GM21526 (cell line): ENCODE measurements around the gene MED23.

Experiments
- ATAC-seq: cut with Tn5 transposase; IDR thresholded peaks from one replicate; pipeline ENCODE4 v1.9.1; 2021; ENCODE audit warnings: moderate library complexity; ENCODE audit not compliant: unreplicated experiment, low FRiP score

Gene MED23, protein sequence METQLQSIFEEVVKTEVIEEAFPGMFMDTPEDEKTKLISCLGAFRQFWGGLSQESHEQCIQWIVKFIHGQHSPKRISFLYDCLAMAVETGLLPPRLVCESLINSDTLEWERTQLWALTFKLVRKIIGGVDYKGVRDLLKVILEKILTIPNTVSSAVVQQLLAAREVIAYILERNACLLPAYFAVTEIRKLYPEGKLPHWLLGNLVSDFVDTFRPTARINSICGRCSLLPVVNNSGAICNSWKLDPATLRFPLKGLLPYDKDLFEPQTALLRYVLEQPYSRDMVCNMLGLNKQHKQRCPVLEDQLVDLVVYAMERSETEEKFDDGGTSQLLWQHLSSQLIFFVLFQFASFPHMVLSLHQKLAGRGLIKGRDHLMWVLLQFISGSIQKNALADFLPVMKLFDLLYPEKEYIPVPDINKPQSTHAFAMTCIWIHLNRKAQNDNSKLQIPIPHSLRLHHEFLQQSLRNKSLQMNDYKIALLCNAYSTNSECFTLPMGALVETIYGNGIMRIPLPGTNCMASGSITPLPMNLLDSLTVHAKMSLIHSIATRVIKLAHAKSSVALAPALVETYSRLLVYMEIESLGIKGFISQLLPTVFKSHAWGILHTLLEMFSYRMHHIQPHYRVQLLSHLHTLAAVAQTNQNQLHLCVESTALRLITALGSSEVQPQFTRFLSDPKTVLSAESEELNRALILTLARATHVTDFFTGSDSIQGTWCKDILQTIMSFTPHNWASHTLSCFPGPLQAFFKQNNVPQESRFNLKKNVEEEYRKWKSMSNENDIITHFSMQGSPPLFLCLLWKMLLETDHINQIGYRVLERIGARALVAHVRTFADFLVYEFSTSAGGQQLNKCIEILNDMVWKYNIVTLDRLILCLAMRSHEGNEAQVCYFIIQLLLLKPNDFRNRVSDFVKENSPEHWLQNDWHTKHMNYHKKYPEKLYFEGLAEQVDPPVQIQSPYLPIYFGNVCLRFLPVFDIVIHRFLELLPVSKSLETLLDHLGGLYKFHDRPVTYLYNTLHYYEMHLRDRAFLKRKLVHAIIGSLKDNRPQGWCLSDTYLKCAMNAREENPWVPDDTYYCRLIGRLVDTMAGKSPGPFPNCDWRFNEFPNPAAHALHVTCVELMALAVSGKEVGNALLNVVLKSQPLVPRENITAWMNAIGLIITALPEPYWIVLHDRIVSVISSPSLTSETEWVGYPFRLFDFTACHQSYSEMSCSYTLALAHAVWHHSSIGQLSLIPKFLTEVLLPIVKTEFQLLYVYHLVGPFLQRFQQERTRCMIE (N-terminal part only)

DNA sequence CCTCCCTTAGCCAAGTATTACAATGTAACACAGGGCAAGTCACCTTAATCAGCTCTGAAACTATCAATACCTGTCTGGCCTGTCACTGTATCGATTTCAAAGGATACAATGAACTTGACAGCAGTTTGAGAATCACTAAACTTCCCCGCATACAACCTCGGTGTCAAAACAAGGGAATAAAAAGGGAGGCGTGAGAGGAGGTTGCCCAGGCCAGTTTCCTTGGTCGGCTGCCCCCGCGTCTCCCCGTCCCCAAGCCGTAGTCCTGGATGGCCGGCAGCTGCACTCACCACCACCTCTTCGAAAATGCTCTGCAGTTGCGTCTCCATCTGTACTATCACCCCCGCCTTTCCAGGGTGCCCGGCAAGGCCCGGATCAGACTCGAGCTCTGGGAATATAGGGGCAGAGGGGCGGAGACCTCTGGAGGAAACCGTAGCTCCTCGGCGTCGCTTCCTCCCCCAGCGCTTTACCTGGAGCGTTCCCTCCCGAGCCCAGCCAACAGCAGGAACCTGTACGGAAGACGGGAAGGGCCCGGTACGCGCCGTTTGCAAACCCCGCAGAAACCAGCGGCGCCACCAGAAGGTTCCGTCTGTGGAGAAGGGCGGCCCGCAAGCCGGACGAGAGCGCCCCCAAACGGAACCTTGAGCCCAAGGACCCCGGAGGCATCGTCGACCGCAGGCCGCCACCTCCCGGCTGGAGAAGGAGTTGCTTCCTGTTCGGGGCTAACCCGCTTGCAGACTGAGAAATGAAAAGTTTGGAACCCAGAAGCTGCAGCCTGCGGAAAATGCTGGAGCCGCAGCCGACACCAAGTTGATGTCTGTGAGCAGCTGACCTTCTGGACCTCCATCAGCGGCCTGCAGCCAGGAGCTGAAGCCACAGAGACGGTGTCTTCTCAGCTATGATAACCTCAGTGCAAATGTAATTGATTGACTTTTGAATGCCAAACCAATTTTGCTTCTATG lies at the start of gene MED23:
Gene MED23 (minus strand): TSS at position 519 of the 959 bp plus-strand sequence. CDS start 193 bp downstream, at position 326.
- peak; percentile 99 for ATAC-seq

DNA sequence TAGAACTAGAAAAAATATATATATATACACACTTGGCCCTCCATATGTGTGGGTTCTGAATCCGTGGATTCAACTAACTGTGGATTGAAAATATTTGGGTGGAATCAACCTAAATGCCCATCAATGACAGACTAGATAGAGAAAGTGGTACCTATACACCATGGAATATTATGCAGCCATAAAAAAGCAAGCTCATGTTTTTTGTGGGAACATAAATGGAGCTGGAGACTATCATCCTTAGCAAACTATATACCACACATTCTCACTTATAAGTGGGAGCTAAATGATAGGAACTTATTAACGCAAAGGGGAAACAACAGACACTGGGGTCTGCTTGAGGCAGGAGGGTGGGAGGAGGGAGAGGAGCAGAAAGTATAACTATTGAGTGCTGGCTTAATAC lies 45.1 kb upstream of the MED23 start:
- no peak for ATAC-seq

DNA sequence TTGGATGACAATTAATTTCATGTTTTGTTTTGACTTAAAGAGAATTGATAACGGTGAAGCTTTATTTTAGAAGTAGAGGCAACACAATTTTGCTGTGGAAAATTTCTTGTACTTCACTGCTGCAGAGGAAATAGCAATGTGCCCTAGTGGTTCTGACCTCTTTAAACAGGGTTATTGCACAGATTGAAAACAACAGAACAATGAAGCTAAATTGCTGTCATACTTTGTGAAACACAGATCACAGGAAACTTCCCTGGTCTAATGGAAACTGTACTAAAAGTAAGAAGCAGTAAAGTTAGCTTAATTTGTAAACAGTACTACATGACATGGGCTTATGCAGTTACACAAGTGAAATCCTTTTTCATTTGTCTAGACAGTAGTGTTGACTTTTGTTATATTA lies 41.8 kb upstream of the MED23 start:
- no peak for ATAC-seq

DNA sequence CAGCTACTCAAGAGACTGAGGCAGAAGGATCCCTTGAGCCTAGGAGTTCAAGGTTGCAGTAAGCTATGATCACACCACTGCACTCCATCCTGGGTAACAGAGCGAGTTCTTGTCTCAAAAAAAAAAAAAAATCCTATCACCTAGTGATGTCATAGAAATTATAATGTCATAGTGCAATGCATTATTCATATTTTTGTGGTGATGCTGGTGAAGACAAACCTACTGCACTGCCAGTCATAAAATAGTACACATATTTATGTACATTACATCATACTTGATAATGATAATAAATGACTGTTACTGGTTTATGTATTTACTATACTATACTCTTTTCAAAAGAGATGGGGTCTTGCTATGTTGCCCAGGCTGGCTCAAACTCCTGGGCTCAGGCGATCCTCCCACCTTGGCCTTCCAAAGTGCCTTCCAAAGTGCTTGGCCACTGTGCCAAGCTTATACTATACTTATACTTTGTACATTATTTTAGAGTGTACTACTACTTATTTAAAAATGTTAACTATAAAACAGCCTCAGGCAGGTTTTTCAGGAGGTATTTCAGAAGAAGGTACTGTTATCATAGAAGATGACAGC lies 35.6 kb upstream of the MED23 start:
- no peak for ATAC-seq

DNA sequence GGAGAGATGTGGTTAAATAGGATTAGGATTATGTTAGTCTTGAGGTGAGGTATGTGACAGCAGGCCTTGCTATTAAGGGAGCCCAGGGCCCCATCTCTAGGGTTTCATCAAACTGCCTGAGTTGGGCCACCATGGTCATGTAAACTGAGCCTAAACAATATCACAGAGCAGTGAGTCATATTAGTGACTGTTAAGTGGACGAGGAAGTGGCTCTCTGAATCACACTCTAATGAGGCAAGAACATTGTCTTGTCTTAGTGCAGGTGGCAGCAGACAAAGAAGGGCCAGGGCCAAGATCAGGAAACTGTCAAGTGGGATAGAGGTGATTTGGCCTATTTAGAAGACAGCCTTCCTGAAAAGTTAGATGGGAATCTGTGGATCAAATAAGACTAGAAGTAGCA lies 32.2 kb upstream of the MED23 start:
- no peak for ATAC-seq

DNA sequence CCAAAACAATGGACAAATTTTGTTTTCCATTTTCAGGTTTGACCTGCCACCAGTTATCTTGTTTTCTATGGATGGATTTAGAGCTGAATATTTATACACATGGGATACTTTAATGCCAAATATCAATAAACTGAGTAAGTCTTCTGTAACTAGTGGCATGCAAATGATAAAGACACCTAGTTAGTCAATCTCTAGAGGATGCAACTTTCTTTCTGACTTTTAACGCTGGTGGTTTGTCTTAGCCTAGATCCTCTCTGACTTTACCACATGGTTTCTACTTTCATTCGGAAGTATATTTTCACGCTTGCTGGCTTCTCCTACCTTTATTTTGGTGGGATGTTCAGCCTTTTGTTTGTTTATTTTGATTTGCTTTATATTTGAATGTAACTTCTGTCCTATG lies 30.2 kb upstream of the MED23 start:
- ATAC-seq, result no peak

DNA sequence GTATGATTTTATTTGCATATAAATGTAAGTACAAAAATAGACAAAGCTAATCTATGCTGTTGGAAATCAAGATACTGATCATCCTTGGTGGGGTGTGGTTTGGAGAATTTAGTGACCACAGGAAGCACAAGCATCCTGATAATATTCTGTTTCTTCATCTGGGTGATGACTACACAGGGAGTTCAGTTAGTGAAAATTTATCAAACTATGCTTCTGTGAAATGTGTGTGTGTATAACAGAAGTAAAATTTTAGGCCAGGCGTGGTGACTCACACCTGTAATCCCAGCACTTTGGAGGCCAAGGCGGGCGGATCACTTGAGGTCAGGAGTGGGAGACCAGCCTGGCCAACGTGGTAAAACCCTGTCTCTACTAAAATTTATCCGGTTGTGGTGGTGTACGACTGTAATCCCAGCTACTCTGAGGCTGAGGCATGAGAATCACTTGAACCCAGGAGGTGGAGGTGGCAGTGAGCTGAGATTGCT lies 29.6 kb upstream of the MED23 start:
- no peak for ATAC-seq

DNA sequence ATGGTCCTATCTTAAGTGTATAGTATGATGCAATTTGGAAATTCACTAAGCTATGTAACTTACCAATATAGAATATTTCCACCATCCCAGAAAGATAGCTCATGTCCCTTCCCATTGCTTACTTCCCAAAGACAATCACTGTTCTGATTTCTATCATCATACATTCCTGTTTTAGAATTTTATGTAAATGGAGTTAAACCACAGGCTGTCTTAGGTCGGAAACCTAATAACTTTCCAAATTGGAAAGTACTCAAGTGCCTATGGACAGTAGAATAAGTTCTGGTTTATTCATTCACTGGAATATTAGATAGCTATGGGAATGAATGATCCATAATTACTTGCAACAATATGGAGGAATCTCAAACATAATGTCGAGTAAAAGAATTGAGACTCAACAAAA lies 29.2 kb upstream of the MED23 start:
- ATAC-seq, result no peak

DNA sequence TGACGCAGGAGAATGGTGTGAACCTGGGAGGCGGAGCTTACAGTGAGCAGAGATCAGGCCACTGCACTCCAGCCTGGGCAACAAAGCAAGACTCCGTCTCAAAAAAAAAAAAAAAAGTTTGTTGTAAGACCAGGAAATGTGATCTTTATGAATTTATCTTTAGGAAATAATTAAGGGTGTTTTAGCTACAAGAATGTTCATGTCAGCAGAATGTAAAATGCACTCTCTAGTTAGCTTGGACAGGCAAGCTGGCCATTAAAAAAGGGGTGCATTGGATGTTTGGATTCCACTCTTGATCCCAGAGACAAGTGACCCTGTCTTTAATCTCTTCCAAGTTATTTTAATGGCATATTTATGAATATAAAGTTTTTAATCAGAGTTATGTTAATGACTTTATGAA lies 28.6 kb upstream of the MED23 start:
- no peak for ATAC-seq

DNA sequence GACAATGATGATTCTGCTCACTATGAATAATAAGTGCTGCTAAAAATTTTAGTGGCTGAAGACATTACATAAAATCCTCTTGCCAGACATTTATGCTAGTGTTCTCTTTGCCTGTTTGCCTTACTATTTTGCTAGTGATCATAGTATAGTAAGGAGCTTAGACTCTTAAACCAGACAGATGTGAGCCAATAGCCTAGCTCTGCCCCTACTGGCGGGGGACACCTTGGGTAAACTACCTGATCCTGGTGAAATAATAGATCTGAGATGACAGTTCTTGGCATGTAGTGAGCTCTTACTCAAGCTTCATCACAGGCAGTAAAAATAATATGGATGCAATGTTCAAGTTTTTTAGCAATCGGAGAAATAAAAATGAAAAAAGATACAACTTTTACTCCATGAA lies 27.9 kb upstream of the MED23 start:
- ATAC-seq, result no peak

DNA sequence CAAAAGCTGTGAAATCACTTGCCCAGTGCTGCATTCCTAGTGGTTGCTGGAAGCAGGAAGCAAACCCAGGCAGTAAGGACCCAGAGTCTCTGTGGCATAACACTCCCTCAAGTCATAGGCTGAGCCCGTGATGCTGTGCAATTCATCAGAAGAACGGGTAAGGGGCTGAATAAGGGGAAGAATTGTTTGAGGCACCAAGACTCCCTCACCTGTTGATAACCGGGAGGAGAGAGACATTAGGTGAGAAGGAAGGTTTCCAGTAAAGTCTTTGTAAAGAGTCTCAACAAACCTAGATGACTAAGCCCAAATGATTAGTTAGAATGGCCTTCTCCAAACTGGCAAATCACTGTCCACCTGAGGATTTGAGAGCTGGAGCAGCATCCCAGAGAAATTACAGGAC lies 27.3 kb upstream of the MED23 start:
- no peak for ATAC-seq

DNA sequence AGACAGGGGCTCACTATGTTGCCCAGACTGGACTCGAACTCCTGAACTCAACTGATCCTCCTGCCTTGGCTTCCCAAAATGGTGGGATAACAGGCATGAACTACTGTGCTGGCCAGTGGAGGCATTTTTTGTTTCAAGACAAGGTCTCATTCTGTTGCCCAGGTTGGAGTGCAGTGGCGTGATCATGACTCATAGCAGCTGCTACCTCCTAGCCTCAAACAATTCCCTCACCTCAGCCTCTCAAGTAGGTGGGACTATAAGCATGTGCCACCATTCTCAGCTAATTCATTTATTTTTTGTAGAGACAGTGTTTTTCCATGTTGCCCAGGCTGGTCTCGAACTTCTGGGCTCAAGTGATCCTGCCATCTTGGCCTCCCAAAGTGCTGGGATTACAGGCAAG lies 26.3 kb upstream of the MED23 start:
- ATAC-seq, result no peak

DNA sequence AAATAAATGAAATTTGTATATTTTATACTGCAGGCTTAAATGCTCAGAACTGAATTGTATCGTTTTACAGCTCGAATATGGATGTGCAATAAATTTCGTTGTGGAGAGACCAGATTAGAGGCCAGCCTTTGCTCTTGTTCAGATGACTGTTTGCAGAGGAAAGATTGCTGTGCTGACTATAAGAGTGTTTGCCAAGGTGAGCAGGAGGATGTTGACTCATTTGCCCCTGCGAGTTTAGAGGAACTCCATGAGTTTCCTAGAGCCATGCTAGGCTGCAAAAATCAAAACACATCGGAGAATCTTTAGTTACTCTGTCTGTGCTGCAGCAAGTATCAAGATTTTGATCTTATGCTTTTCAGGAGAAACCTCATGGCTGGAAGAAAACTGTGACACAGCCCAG lies 24.4 kb upstream of the MED23 start:
- ATAC-seq, result no peak

DNA sequence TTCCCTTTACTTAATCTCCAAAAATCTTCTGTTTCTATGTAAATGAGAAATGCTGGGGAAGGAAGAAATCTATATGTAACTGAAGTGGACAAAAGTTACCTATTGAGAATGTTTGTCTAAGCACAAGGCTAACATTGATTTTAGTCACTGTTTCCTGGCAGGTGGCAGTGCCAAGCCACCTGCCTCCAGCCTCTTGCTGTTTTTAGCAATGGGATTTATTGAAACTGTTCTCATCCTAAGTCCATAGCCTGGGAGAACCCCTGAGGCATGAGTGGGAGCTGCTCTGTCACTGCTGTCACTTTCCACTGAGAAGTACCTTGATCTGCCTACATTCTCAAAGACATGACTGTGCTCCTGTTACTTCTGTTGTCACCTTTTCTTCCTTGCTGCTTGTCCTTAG lies 23.7 kb upstream of the MED23 start:
- ATAC-seq, result no peak

DNA sequence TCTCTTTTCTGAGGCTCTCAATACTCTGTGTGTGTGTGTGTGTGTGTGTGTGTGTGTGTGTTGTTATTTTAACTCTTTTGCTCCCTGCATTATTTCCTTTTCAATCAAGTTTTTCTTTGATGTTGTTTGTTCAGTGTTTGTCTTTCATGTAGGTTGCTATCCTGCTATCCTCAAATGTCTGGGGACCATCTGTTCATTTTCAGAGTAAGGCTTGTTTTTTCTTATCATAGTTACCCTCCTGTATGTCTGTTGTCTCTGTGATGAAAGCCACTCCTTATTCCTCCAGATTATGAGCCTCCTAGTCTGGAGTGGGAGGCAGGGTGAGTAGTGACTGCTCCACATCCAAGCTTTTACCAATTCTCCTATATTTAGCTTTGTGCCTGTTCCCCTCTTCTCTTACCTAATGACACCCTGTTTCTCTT lies 18.2 kb upstream of the MED23 start:
- ATAC-seq, result no peak

DNA sequence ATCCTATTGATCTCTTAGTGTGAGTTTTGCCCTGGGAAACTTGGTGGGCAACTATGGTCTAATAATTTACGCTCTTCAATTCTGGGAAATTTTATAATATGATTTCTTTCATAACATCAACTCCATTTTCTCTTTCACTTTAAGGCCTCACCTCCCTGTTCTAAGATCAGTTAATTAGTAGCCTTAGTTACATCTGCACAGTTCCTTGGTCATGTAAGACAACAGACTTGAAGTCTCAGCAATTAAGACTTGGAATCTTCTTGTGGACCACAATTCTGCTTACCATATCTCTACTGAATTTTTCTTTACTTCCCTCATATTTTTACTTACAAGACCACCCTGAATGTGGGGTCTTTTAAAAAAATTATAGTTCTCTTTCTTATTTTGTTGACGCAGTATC lies 17.8 kb upstream of the MED23 start:
- ATAC-seq, result no peak

DNA sequence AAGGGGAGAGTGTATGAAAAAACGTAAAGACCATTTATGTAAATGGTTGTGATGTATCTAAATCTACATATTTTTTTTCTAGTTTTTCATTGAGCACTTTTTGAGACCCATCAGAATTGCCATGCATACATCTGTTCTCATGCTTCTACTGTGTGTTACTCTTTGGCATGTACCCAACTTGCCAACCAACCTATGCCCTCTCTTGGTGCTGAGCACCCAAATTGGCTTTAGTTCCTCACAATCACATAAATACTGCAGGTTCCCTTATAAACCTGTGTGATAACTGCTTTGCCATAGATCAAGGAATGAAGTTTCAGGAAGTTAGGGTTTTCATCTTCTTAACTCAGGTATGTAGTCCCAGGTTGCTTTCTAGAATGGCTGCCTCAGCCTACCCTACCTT lies 16.9 kb upstream of the MED23 start:
- no peak for ATAC-seq

DNA sequence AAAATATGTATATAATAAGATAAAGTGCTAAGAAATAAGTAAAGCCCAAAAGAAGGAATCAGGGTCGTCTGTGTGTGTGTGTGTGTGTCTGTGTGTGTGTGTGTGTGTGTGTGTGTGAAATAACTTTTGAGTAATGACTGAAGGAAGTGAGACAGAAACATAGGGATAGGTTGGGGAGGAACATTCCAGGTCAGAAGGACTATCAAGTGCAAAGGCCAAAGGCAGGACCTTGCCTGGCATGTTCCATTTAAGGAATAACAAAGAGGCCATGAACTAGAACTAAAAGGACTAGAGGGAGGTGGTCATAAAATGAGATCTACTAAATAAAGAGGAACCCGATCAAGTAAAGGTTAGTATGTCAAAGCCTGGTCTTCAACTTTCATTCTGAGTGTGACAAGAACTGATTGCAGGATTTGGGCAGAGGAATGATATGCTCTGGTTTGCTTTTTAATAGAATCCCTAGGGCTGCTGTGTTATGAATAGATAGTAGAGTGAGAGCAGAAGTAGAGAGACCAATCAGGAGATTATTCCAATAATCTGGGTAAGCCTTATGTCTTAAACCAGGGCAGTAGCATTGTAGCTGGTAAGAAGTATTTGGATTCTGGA lies 15.9 kb upstream of the MED23 start:
- ATAC-seq, result no peak
